Astrocyte (in vitro differentiated cells and primary cell): ENCODE measurements around the gene ITGA2.

Experiments
- EZH2 ChIP-seq: IDR thresholded peaks from 2 replicates; pipeline ENCODE4 v1.6.1; 2012; ENCODE audit warnings: mild to moderate bottlenecking, low read length, inconsistent platforms; ENCODE audit not compliant: insufficient read depth
- TF ChIP-seq, protein P1 (sequence below): IDR thresholded peaks from 2 replicates; pipeline ENCODE4 v1.5.1; 2011; ENCODE audit warnings: low read depth, mild to moderate bottlenecking, inconsistent platforms, low read length, moderate library complexity; ENCODE audit not compliant: insufficient read depth

- TF ChIP-seq, protein P1, sequence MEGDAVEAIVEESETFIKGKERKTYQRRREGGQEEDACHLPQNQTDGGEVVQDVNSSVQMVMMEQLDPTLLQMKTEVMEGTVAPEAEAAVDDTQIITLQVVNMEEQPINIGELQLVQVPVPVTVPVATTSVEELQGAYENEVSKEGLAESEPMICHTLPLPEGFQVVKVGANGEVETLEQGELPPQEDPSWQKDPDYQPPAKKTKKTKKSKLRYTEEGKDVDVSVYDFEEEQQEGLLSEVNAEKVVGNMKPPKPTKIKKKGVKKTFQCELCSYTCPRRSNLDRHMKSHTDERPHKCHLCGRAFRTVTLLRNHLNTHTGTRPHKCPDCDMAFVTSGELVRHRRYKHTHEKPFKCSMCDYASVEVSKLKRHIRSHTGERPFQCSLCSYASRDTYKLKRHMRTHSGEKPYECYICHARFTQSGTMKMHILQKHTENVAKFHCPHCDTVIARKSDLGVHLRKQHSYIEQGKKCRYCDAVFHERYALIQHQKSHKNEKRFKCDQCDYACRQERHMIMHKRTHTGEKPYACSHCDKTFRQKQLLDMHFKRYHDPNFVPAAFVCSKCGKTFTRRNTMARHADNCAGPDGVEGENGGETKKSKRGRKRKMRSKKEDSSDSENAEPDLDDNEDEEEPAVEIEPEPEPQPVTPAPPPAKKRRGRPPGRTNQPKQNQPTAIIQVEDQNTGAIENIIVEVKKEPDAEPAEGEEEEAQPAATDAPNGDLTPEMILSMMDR: peak; percentile 95
- TF ChIP-seq EZH2: no peak
Observed at GRCh38 chr5:53095931-53096525, 106.9 kb downstream of the ITGA2 start.
